CD4-positive, alpha-beta memory T cell (primary cell): ENCODE data around the gene MRC1. TPM values are rescaled to one million over a fixed set of nuclear protein-coding genes. Genes with fewer than 3 reads are reported as not detected.

Experiments used
- CTCF ChIA-PET: fragments of 350-600 bp; sonication (Branson Sonifier 250); formaldehyde crosslinking; loops from one replicate; lab custom pipeline; 2021; ENCODE audit warnings: inconsistent platforms; ENCODE audit not compliant: partially characterized antibody; lab: Charles Lee
- POLR2A ChIA-PET: fragments of 350-600 bp; sonication (Branson Sonifier 250); formaldehyde crosslinking; loops from one replicate; lab custom pipeline; 2021; ENCODE audit not compliant: partially characterized antibody; lab: Charles Lee
- DNase-seq, 5 donors: peaks; one replicate each; pipeline versions ENCODE4 v3.0.0 to v3.0.0-alpha.2; 2020 to 2022; ENCODE audit warnings: mixed read lengths in 1 of 5
- H3K27ac ChIP-seq: one replicate; pipeline ENCODE4 v1.7.0; 2013; ENCODE audit warnings: low read depth, low read length
- H3K27me3 ChIP-seq: 2 replicates; pipeline ENCODE4 v1.7.0; 2013; ENCODE audit warnings: mild to moderate bottlenecking, low read length, moderate library complexity; ENCODE audit not compliant: insufficient read depth
- H3K36me3 ChIP-seq: 2 replicates; pipeline ENCODE4 v1.7.0; 2013; ENCODE audit warnings: mild to moderate bottlenecking, low read length, moderate library complexity; ENCODE audit not compliant: insufficient read depth
- H3K4me1 ChIP-seq: 2 replicates; pipeline ENCODE4 v1.7.0; 2013; ENCODE audit warnings: mild to moderate bottlenecking, low read length, moderate library complexity; ENCODE audit not compliant: insufficient read depth
- H3K4me3 ChIP-seq, 2 donors: one replicate each; pipeline ENCODE4 v1.7.0; 2013; ENCODE audit warnings: low read length in 2 of 2, mild to moderate bottlenecking in 1 of 2
- H3K9me3 ChIP-seq, 2 donors: one replicate each; pipeline ENCODE4 v1.7.0; 2013; ENCODE audit warnings: low read length in 2 of 2, control low read depth in 1 of 2; ENCODE audit not compliant: control insufficient read depth in 1 of 2
- H3K27ac Mint-ChIP-seq, 7 donors: one replicate each; pipeline ENCODE4 v1.8.0; 2020 to 2021; ENCODE audit warnings: mixed read lengths in 7 of 7, mild to moderate bottlenecking in 6 of 7, inconsistent platforms in 3 of 7, moderate library complexity in 3 of 7
- H3K27me3 Mint-ChIP-seq, 2 donors: one replicate each; pipeline ENCODE4 v1.8.0; 2020 to 2021; ENCODE audit warnings: mixed read lengths in 2 of 2
- H3K36me3 Mint-ChIP-seq, 2 donors: one replicate each; pipeline ENCODE4 v1.8.0; 2020 to 2021; ENCODE audit warnings: mixed read lengths in 2 of 2, inconsistent platforms in 1 of 2, mild to moderate bottlenecking in 1 of 2
- H3K4me1 Mint-ChIP-seq, 4 donors: one replicate each; pipeline ENCODE4 v1.8.0; 2020 to 2021; ENCODE audit warnings: mixed read lengths in 4 of 4, mild to moderate bottlenecking in 1 of 4
- H3K4me3 Mint-ChIP-seq, 8 donors: one replicate each; pipeline ENCODE4 v1.8.0; 2020 to 2021; ENCODE audit warnings: mixed read lengths in 8 of 8, mild to moderate bottlenecking in 7 of 8, moderate library complexity in 6 of 8, inconsistent platforms in 3 of 8
- H3K9me3 Mint-ChIP-seq, 8 donors: one replicate each; pipeline ENCODE4 v1.8.0; 2020 to 2021; ENCODE audit warnings: mixed read lengths in 8 of 8, mild to moderate bottlenecking in 5 of 8, inconsistent platforms in 3 of 8, moderate library complexity in 1 of 8
- intact Hi-C: fragments of 100-400 bp; cut with micrococcal nuclease; formaldehyde crosslinking; loops from one replicate; pipeline ENCODE4 v1.15.1; 2023
- polyA plus RNA-seq, 2 donors: library from polyadenylated mRNA; unstranded; fragments of 300-500 nt; fragmentation: Illumina TruSeq; gene quantifications; one replicate each; pipeline ENCODE4 v1.2.3, GENCODE V29; 2021
- total RNA-seq, 2 experiments: library from RNA; stranded (reverse); gene quantifications; one replicate each; pipeline ENCODE4 v1.2.3, GENCODE V29; 2021

The MRC1 gene
- total and polyA plus RNA-seq, 4 experiments from 2014 or later: 0.07 to 2.3 (median 1.9) TPM; not detected in 1

- ChIA-PET CTCF (no interaction called here), POLR2A (no interaction called here)
- H3K4me1 Mint-ChIP-seq: no peaks in the 10 kb centered on the region
- Histone ChIP-seq H3K27ac (no peak overlapping the region), H3K27me3 (no peaks in the 10 kb centered on the region), H3K4me1 (no peaks in the 10 kb centered on the region), H3K4me3 (no peak overlapping the region), H3K9me3 (no peaks in the 10 kb centered on the region), H3K36me3 (no peaks in the 10 kb centered on the region)
- H3K27me3 Mint-ChIP-seq: peaks cover 0 to 5% of the 10 kb centered on the region in 2 donors
- intact Hi-C loops: no loop called here
- peaks cover 0 to 8% (median 0%) of the 10 kb centered on the region in 8 donors for H3K9me3 Mint-ChIP-seq
- H3K4me3 Mint-ChIP-seq: no peak overlapping the region
- DNase-seq: no peak
- no peak overlapping the region for H3K27ac Mint-ChIP-seq
- no peaks in the 10 kb centered on the region for H3K36me3 Mint-ChIP-seq
Measured at GRCh38 chr10:17904564-17904963, 95.4 kb downstream of the MRC1 start.

GRCh38 chr10:17905491-17905890 is 96.3 kb downstream of the MRC1 start:
- no peak for DNase-seq
- Mint-ChIP-seq H3K4me3 (no peak overlapping the region), H3K27ac (no peak overlapping the region), H3K4me1 (no peaks in the 10 kb centered on the region), H3K9me3 (peaks cover 0 to 8% (median 0%) of the 10 kb centered on the region in 8 donors), H3K27me3 (peaks cover 0 to 5% of the 10 kb centered on the region in 2 donors), H3K36me3 (no peaks in the 10 kb centered on the region)
- H3K36me3 ChIP-seq: no peaks in the 10 kb centered on the region
- intact Hi-C loops: no loop called here
- H3K4me3 ChIP-seq: no peak overlapping the region
- H3K9me3 ChIP-seq: no peaks in the 10 kb centered on the region
- ChIA-PET CTCF (no interaction called here), POLR2A (no interaction called here)
- H3K4me1 ChIP-seq: no peaks in the 10 kb centered on the region
- H3K27me3 ChIP-seq: no peaks in the 10 kb centered on the region
- no peak overlapping the region for H3K27ac ChIP-seq

- CTCF ChIA-PET: no interaction called here
- no peaks in the 10 kb centered on the region for H3K4me1 ChIP-seq
Measured at GRCh38 chr10:17906002-17906401, 96.9 kb downstream of the MRC1 start.

GRCh38 chr10:17907641-17908040 is 98.5 kb downstream of the MRC1 start:
- Histone ChIP-seq H3K9me3 (no peaks in the 10 kb centered on the region), H3K36me3 (no peaks in the 10 kb centered on the region), H3K27ac (no peak overlapping the region), H3K4me3 (no peak overlapping the region), H3K4me1 (no peaks in the 10 kb centered on the region), H3K27me3 (no peaks in the 10 kb centered on the region)
- Mint-ChIP-seq H3K27me3 (peaks cover 2 to 5% of the 10 kb centered on the region in 2 donors), H3K36me3 (no peaks in the 10 kb centered on the region), H3K9me3 (peaks cover 0 to 15% (median 0%) of the 10 kb centered on the region in 8 donors), H3K4me1 (no peaks in the 10 kb centered on the region), H3K27ac (peak overlapping the region in 1 of 7 donors; percentile 49), H3K4me3 (no peak overlapping the region)
- ChIA-PET POLR2A (no interaction called here), CTCF (no interaction called here)
- intact Hi-C loops: no loop called here
- no peak for DNase-seq

More at GRCh38 chr10:17906002-17906401, 96.9 kb downstream of the MRC1 start:
- Mint-ChIP-seq H3K27ac (no peak overlapping the region), H3K9me3 (peaks cover 0 to 8% (median 0%) of the 10 kb centered on the region in 8 donors), H3K27me3 (peaks cover 0 to 5% of the 10 kb centered on the region in 2 donors), H3K4me3 (no peak overlapping the region), H3K4me1 (no peaks in the 10 kb centered on the region), H3K36me3 (no peaks in the 10 kb centered on the region)
- Histone ChIP-seq H3K36me3 (no peaks in the 10 kb centered on the region), H3K27ac (no peak overlapping the region), H3K4me3 (no peak overlapping the region), H3K9me3 (no peaks in the 10 kb centered on the region), H3K27me3 (no peaks in the 10 kb centered on the region)
- POLR2A ChIA-PET: no interaction called here
- no peak for DNase-seq
- intact Hi-C loops: no loop called here

GRCh38 chr10:17910125-17910789 is 101.1 kb downstream of the MRC1 start:
- Mint-ChIP-seq H3K27me3 (peaks cover 2% of the 10 kb centered on the region in 2 donors), H3K36me3 (no peaks in the 10 kb centered on the region), H3K4me1 (no peaks in the 10 kb centered on the region), H3K27ac (no peak overlapping the region), H3K4me3 (no peak overlapping the region), H3K9me3 (peaks cover 0 to 7% (median under 1%) of the 10 kb centered on the region in 8 donors)
- no peak overlapping the region for H3K27ac ChIP-seq
- POLR2A ChIA-PET: no interaction called here
- no peaks in the 10 kb centered on the region for H3K9me3 ChIP-seq
- CTCF ChIA-PET: no interaction called here
- H3K4me3 ChIP-seq: no peak overlapping the region
- H3K4me1 ChIP-seq: no peaks in the 10 kb centered on the region
- H3K36me3 ChIP-seq: no peaks in the 10 kb centered on the region
- peak in 2 of 5 donors; percentile 1 for DNase-seq
- H3K27me3 ChIP-seq: no peaks in the 10 kb centered on the region
- intact Hi-C loops: no loop called here

GRCh38 chr10:17912754-17913153 is 103.6 kb downstream of the MRC1 start:
- H3K9me3 ChIP-seq: no peaks in the 10 kb centered on the region
- H3K4me1 Mint-ChIP-seq: no peaks in the 10 kb centered on the region

GRCh38 chr10:17913604-17914003 is 104.5 kb downstream of the MRC1 start:
- H3K4me1 Mint-ChIP-seq: no peaks in the 10 kb centered on the region
- Histone ChIP-seq H3K4me1 (no peaks in the 10 kb centered on the region), H3K27ac (no peak overlapping the region), H3K27me3 (no peaks in the 10 kb centered on the region), H3K4me3 (no peak overlapping the region), H3K9me3 (no peaks in the 10 kb centered on the region), H3K36me3 (no peaks in the 10 kb centered on the region)
- DNase-seq: no peak
- peaks cover 0 to 8% (median 3%) of the 10 kb centered on the region in 8 donors for H3K9me3 Mint-ChIP-seq
- no peak overlapping the region for H3K27ac Mint-ChIP-seq
- intact Hi-C loops: no loop called here
- H3K36me3 Mint-ChIP-seq: no peaks in the 10 kb centered on the region
- no peak overlapping the region for H3K4me3 Mint-ChIP-seq
- ChIA-PET CTCF (no interaction called here), POLR2A (no interaction called here)
- H3K27me3 Mint-ChIP-seq: peaks cover 2 to 3% of the 10 kb centered on the region in 2 donors

More at GRCh38 chr10:17912754-17913153, 103.6 kb downstream of the MRC1 start:
- intact Hi-C loops: no loop called here
- no peak overlapping the region for H3K4me3 Mint-ChIP-seq
- DNase-seq: no peak
- peaks cover 2 to 3% of the 10 kb centered on the region in 2 donors for H3K27me3 Mint-ChIP-seq
- Histone ChIP-seq H3K27me3 (no peaks in the 10 kb centered on the region), H3K4me3 (no peak overlapping the region), H3K36me3 (no peaks in the 10 kb centered on the region), H3K4me1 (no peaks in the 10 kb centered on the region), H3K27ac (no peak overlapping the region)
- H3K9me3 Mint-ChIP-seq: peaks cover 0 to 7% (median 2%) of the 10 kb centered on the region in 8 donors
- CTCF ChIA-PET: no interaction called here
- H3K36me3 Mint-ChIP-seq: no peaks in the 10 kb centered on the region
- POLR2A ChIA-PET: no interaction called here
- no peak overlapping the region for H3K27ac Mint-ChIP-seq
